BE2C (cell line): Measurements from ENCODE around the gene MAP3K5.

Source experiments
- DNase-seq: peaks from one replicate; pipeline ENCODE4 v3.0.0-alpha.2; 2020
- H3K27me3 ChIP-seq: fragments of 250-450 bp; sonication (Bioruptor Pico); 2 replicates; pipeline ENCODE4 v1.5.1; 2020; ENCODE audit warnings: mild to moderate bottlenecking
- H3K36me3 ChIP-seq: fragments of 250-450 bp; sonication (Bioruptor Pico); 2 replicates; pipeline ENCODE4 v1.5.1; 2020; ENCODE audit warnings: mild to moderate bottlenecking
- H3K4me1 ChIP-seq: fragments of 250-450 bp; sonication (Bioruptor Pico); 2 replicates; pipeline ENCODE4 v1.5.1; 2020
- H3K4me3 ChIP-seq: 2 replicates; pipeline ENCODE4 v1.5.1; 2011; ENCODE audit warnings: low read depth, low read length
- H3K9me3 ChIP-seq: fragments of 250-450 bp; sonication (Bioruptor Pico); 2 replicates; pipeline ENCODE4 v1.5.1; 2020
- TF ChIP-seq, protein P1 (sequence below): IDR thresholded peaks from 2 replicates; pipeline ENCODE4 v1.5.1; 2012; ENCODE audit warnings: mild to moderate bottlenecking, low read depth, low read length

MAP3K5 gene

DNA sequence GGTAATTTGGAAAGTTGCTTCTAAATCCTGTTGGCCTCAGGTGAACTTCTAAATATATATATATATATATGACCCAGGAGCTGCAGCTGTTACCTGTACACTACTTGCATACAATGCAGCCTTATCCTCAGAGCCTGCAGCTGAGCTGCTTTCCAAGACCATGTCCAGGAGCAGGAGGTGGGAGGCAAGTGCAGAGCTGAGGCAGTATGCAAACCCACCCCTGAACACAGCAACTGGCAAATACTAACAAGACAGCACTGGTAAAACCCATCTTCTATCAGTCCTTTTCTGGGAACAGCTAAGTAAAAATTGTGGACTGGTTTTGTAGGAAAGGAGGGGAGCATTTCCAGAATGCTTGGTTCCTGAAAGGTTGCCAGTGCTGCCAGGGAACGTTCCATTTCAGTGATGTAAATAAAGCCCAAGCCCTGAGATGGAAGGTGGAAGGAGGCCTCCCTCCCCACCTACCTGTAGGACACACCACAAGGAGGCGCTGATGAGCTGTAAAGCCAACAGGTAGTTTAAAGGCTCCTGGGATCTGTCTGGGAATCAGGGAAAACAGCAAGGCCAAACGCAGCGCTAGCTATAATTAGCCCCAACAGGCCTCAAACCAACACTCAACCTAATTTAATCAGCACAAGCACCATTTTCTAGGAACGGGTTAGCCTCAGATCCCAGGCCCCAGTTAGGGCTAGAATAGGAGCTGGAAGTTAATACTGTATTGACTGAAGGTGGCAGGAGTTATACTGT lies 148.3 kb downstream of the MAP3K5 start:
- Histone ChIP-seq H3K4me3 (no peak overlapping the region), H3K36me3 (no peaks in the 10 kb centered on the region), H3K9me3 (no peaks in the 10 kb centered on the region), H3K27me3 (no peaks in the 10 kb centered on the region), H3K4me1 (peaks cover 5% of the 10 kb centered on the region; the same call in 1 of the 2 replicates)
- DNase-seq = peak; percentile 91
- TF ChIP-seq, protein P1, sequence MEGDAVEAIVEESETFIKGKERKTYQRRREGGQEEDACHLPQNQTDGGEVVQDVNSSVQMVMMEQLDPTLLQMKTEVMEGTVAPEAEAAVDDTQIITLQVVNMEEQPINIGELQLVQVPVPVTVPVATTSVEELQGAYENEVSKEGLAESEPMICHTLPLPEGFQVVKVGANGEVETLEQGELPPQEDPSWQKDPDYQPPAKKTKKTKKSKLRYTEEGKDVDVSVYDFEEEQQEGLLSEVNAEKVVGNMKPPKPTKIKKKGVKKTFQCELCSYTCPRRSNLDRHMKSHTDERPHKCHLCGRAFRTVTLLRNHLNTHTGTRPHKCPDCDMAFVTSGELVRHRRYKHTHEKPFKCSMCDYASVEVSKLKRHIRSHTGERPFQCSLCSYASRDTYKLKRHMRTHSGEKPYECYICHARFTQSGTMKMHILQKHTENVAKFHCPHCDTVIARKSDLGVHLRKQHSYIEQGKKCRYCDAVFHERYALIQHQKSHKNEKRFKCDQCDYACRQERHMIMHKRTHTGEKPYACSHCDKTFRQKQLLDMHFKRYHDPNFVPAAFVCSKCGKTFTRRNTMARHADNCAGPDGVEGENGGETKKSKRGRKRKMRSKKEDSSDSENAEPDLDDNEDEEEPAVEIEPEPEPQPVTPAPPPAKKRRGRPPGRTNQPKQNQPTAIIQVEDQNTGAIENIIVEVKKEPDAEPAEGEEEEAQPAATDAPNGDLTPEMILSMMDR = peak; percentile 97

GRCh38 chr6:136641873-136642465 lies 150.3 kb downstream of the MAP3K5 start:
- no peaks in the 10 kb centered on the region for H3K9me3 ChIP-seq
- H3K4me3 ChIP-seq = no peak overlapping the region
- TF ChIP-seq, protein P1 = no peak
- no peaks in the 10 kb centered on the region for H3K27me3 ChIP-seq
- no peaks in the 10 kb centered on the region for H3K36me3 ChIP-seq
- DNase-seq = no peak
- H3K4me1 ChIP-seq = peaks cover 5% of the 10 kb centered on the region; the same call in 1 of the 2 replicates

- Histone ChIP-seq H3K36me3 (no peaks in the 10 kb centered on the region), H3K4me3 (no peak overlapping the region), H3K9me3 (no peaks in the 10 kb centered on the region), H3K4me1 (peaks cover 5% of the 10 kb centered on the region; the same call in 1 of the 2 replicates), H3K27me3 (no peaks in the 10 kb centered on the region)
- DNase-seq = no peak
- TF ChIP-seq, protein P1 = no peak
Measured at GRCh38 chr6:136641166-136641565, 151.1 kb downstream of the MAP3K5 start.

- Histone ChIP-seq H3K27me3 (no peaks in the 10 kb centered on the region), H3K9me3 (no peaks in the 10 kb centered on the region), H3K4me3 (no peak overlapping the region), H3K36me3 (no peaks in the 10 kb centered on the region), H3K4me1 (peaks cover 5% of the 10 kb centered on the region; the same call in 1 of the 2 replicates)
- DNase-seq = no peak
- TF ChIP-seq, protein P1 = no peak
Measured at GRCh38 chr6:136640132-136640915, 152.0 kb downstream of the MAP3K5 start.

- Histone ChIP-seq H3K4me1 (peaks cover 5% of the 10 kb centered on the region; the same call in 1 of the 2 replicates), H3K4me3 (no peak overlapping the region), H3K36me3 (no peaks in the 10 kb centered on the region), H3K27me3 (no peaks in the 10 kb centered on the region), H3K9me3 (no peaks in the 10 kb centered on the region)
- no peak for DNase-seq
- TF ChIP-seq, protein P1 = no peak
Measured at GRCh38 chr6:136639702-136640101, 152.6 kb downstream of the MAP3K5 start.
